C4-2B (cell line): ENCODE measurements around the gene SBK3.

Experiments used
- ZFX ChIP-seq: fragments of 450-650 bp; IDR thresholded peaks from 2 replicates; pipeline ENCODE4 v1.6.1; 2017
- TF ChIP-seq, protein P1 (sequence below): fragments of 450-650 bp; conservative IDR thresholded peaks from 2 replicates; pipeline ENCODE4 v1.5.1; 2017; ENCODE audit warnings: mild to moderate bottlenecking

DNA sequence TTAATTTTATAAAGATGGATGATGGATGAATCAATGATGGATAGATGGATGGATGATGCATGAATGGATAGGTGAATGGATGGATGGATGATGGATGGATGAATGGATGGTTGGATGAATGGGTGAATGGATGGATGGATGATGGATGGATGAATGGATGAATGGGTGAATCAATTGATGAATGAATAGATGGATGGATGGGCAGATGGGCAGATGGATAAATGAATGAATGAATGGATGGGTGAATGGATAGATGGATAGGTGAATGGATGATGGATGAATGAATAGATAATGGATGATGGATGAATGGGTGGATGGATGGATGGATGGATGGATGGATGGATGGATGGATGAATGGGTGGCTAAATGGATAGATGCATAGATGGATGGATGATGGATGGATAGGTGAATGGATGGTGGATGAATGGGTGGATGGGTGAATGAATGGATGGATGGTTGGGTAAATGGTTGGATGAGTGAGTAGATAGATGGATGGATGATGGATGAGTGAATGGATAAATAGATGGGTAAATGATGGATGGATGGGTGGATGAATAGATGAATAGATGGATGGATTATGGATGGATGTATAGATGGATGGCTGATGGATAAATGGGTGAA, 22.5 kb upstream of the SBK3 start:
- TF ChIP-seq, protein P1, sequence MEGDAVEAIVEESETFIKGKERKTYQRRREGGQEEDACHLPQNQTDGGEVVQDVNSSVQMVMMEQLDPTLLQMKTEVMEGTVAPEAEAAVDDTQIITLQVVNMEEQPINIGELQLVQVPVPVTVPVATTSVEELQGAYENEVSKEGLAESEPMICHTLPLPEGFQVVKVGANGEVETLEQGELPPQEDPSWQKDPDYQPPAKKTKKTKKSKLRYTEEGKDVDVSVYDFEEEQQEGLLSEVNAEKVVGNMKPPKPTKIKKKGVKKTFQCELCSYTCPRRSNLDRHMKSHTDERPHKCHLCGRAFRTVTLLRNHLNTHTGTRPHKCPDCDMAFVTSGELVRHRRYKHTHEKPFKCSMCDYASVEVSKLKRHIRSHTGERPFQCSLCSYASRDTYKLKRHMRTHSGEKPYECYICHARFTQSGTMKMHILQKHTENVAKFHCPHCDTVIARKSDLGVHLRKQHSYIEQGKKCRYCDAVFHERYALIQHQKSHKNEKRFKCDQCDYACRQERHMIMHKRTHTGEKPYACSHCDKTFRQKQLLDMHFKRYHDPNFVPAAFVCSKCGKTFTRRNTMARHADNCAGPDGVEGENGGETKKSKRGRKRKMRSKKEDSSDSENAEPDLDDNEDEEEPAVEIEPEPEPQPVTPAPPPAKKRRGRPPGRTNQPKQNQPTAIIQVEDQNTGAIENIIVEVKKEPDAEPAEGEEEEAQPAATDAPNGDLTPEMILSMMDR, result no peak
- no peak for TF ChIP-seq ZFX
